IPS-20b (cell line): ENCODE data around the gene APCDD1L.

Experiments
- H3K27ac ChIP-seq: one replicate; pipeline ENCODE4 v1.5.1; 2013; ENCODE audit warnings: low read length
- H3K27me3 ChIP-seq: 2 replicates; pipeline ENCODE4 v1.6.1; 2013; ENCODE audit warnings: mild to moderate bottlenecking, low read length, inconsistent platforms; ENCODE audit not compliant: insufficient read depth
- H3K36me3 ChIP-seq: 2 replicates; pipeline ENCODE4 v1.6.1; 2013; ENCODE audit warnings: low read depth, mild to moderate bottlenecking, inconsistent platforms, low read length, moderate library complexity; ENCODE audit not compliant: insufficient read depth
- H3K4me1 ChIP-seq: 2 replicates; pipeline ENCODE4 v1.6.1; 2013; ENCODE audit warnings: mild to moderate bottlenecking, control low read depth, inconsistent platforms, low read length, moderate library complexity; ENCODE audit not compliant: insufficient read depth
- H3K4me3 ChIP-seq: 2 replicates; pipeline ENCODE4 v1.5.1; 2013; ENCODE audit warnings: mild to moderate bottlenecking, low read length, inconsistent platforms
- H3K9ac ChIP-seq: 2 replicates; pipeline ENCODE4 v1.6.1; 2013; ENCODE audit warnings: low read depth, mild to moderate bottlenecking, inconsistent platforms, low read length, moderate library complexity
- H3K9me3 ChIP-seq: 2 replicates; pipeline ENCODE4 v1.6.1; 2013; ENCODE audit warnings: mild to moderate bottlenecking, low read depth, low read length, inconsistent platforms; ENCODE audit not compliant: insufficient read depth

APCDD1L gene

DNA sequence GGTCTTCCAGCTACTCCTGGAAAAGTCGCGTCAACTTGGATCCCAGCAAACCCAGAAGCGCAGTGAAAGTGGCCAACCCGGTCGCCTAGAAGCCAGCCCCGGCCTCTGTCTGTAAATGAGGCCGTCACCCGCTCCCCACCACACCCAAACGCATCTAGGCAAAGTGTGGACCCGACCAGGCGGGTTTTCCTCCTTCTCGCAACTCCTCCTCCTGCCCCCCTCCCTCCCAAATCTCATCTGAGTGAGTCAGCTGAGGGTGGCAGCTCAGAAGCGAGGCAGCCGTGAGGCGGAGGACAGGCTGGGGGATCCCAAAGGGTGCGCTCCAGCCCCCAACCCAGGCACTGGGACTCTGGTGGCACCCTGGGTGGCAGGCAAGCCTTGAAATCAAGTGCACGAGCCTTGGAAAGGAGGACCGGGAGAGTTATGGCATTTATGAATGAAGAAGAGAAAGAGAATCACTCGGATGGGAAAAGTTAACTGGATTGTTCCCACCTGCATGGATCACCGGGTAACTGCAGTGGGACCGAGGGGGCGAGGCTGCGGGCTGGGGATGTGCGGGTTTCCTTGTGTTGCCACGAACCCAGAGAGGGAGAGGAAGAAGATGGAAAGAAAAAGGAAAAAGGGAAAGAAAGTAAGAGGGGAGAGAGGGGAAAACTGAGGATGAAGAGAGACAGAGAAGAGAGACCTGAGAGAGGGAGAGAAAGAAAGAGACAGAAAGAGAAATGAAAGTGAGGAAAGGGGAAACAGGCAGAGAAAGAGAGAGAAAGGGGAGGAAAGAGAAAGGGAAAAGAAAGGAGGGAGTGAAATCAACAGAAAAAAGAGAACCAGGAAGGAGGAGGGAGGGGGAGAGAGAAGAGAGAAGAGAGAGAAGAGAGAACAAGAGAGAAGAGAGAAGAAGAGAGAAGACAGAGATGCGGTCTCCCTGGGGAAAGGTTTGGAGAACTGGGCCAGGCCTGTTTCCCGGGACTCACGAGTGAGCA, at the start of gene APCDD1L:
TSS of gene APCDD1L (minus strand) at position 167 of the 980 bp plus-strand sequence. CDS start 692 bp downstream, outside the sequence.
- no peak within 1 kb of the TSS for H3K27ac ChIP-seq
- no peaks in the 10 kb centered on the region; the same call in 1 of the 2 replicates for H3K4me1 ChIP-seq
- peak within 1 kb of the TSS; percentile 75 for H3K4me3 ChIP-seq
- no peak within 1 kb of the TSS for H3K9ac ChIP-seq
- H3K36me3 ChIP-seq = no peaks in the 10 kb centered on the region
- H3K9me3 ChIP-seq = no peaks in the 10 kb centered on the region
- peaks cover 71% of the 10 kb centered on the region for H3K27me3 ChIP-seq

DNA sequence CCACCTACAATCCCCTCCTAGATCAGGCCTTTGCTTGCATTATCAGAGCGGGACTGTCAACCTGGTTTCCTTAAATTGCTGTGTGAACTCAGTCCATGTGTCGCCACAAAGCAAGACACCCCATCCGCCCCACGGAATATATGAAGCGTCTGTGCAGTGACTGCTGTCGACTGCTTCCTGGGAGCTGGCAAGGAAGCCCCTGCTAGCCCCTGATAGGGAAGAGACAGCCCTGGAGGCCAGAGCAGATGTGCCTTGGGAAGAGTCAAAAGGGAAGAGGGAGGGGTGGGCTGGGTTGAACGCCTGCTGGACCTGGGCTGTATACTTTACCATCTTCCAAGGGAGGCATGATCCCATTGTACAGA, 44.1 kb upstream of the APCDD1L start:
- H3K9ac ChIP-seq = no peak overlapping the region
- no peak overlapping the region for H3K27ac ChIP-seq
- H3K9me3 ChIP-seq = no peaks in the 10 kb centered on the region
- H3K4me1 ChIP-seq = no peaks in the 10 kb centered on the region
- no peaks in the 10 kb centered on the region for H3K36me3 ChIP-seq
- no peaks in the 10 kb centered on the region; the same call in 1 of the 2 replicates for H3K27me3 ChIP-seq
- no peak overlapping the region for H3K4me3 ChIP-seq

DNA sequence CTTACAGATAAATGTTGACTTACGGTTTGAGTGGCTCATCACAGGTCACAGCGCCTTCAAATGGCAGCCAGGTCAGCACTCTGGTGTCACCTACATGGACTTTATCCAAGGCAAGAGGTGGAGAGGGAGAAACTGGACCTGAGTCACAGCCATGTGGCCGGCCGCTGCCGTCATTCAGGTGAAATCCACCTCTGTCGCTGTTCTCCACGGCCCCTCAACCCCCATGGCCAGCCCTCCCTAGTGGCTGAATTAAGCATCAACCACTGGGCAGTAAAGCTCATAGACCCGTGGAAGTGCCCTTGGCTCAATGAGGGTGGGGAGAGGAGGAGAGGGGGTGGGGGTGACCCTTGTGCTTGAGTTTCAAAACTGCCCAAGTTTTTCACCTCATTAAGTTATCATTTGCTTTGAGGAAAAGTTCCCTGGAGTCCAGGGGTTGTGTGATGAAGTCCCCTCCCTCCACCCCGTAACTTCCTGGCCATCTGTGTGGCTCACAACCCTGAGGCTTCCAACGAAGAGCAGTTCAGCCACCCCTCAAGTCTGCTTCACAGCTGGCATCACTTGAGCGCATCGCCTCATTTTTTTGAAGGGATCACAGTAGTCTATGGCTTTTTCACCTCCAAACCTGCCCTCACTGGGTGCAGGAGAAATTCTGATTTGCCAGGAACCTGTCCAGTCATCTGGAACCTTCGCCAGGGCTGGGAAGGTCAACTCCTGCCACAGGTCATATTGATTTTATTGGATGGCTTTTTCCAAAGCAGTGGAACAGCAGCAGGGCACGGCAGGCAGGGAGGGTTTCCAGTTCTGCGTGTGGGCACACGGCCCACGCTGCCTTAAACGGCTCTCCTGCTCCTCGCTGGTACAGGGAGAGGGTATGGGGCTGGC, 43.5 kb upstream of the APCDD1L start:
- Histone ChIP-seq H3K27me3 (no peaks in the 10 kb centered on the region; the same call in 1 of the 2 replicates), H3K4me1 (no peaks in the 10 kb centered on the region), H3K27ac (no peak overlapping the region), H3K36me3 (no peaks in the 10 kb centered on the region), H3K9me3 (no peaks in the 10 kb centered on the region), H3K4me3 (no peak overlapping the region), H3K9ac (no peak overlapping the region)

DNA sequence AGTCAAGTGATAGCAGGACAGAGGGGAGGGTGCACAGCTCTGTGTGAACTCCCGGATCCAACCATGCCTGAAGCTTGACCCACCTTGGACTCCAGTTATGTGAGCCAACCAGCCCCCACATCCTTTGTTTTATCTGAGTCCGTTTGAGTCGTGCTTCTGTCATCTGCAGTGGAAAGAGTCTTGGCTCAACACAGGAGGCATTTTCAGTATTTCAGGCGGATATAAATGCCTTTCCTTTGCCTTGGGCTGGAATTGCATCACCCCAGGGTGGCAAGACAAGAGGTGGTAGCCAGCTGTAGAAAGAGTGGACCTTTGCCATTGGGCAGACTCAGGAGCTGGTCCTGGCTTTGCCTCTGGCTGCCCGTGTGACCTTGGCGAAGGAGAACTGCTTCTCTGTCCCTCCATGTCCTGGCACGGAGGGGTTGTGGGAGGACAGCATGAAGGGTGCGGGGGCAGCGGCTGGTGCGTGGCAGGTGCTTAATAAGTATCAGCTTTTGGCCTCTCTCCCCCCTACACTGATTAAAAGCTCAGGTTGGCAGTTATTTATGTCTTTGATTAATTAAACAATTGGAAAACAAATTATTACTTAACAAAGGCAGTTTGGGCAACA, 42.6 kb upstream of the APCDD1L start:
- H3K4me1 ChIP-seq = no peaks in the 10 kb centered on the region
- H3K27ac ChIP-seq = no peak overlapping the region
- H3K27me3 ChIP-seq = peaks cover 6% of the 10 kb centered on the region; the same call in 1 of the 2 replicates
- H3K9me3 ChIP-seq = no peaks in the 10 kb centered on the region
- no peak overlapping the region for H3K9ac ChIP-seq
- no peak overlapping the region for H3K4me3 ChIP-seq
- no peaks in the 10 kb centered on the region for H3K36me3 ChIP-seq

DNA sequence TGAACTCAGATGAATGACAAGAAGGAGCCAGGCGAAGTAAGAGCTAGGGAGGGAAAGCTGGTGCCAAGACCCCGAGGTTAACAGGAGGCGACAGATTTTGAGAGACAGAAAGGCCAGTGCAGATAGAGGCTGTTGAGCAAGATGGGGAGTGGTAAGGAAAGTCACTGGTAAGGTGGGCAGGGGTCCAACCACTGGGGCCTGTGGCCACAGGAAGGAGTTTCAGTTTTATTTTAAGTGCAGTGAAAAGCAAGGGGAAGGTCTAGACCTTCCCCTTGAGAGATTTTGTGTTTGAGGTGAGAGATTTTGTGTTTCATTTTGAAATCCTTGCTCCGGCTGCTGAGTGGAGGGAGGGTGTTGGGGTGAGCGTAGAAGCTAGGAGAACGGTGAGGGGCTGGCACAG, 41.8 kb upstream of the APCDD1L start:
- H3K36me3 ChIP-seq = no peaks in the 10 kb centered on the region
- H3K27me3 ChIP-seq = peaks cover 10% of the 10 kb centered on the region; the same call in 1 of the 2 replicates
- no peak overlapping the region for H3K4me3 ChIP-seq
- H3K9me3 ChIP-seq = no peaks in the 10 kb centered on the region
- no peak overlapping the region for H3K9ac ChIP-seq
- H3K4me1 ChIP-seq = no peaks in the 10 kb centered on the region
- H3K27ac ChIP-seq = no peak overlapping the region

DNA sequence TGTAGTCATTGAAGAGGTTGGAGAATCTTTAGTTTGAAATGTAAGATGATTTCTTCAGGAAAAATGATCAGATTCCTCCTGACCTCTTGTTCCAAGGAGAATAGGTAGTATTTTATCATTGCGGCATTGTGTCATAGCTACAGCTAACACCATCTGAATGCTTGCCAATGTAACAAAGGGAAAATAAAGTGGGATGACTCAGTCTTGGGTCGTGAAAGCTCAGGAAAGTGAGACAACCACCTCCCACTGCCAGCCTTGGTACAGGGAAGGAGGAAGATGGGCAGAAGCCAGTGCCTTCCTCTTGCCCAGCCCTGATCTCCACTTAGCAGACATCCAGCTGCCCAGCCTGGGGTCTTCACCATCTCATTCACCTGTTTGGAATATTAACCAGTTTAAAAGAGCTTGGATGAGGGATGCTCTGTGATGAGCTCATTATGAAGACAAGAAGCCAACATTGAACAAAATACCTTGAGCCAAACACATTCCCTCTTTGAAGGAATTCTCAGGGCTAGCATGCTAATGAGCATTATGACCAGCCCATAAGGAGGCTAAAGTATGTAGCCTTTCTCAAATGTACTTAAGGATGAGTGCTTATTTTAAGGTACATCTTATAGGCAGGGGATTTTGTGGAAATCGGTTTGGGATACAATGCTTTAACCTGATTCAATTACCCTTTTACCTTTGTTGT, 40.0 kb upstream of the APCDD1L start:
- Histone ChIP-seq H3K27me3 (peaks cover 10% of the 10 kb centered on the region; the same call in 1 of the 2 replicates), H3K4me1 (no peaks in the 10 kb centered on the region), H3K4me3 (no peak overlapping the region), H3K9ac (no peak overlapping the region), H3K9me3 (no peaks in the 10 kb centered on the region), H3K27ac (no peak overlapping the region), H3K36me3 (no peaks in the 10 kb centered on the region)

DNA sequence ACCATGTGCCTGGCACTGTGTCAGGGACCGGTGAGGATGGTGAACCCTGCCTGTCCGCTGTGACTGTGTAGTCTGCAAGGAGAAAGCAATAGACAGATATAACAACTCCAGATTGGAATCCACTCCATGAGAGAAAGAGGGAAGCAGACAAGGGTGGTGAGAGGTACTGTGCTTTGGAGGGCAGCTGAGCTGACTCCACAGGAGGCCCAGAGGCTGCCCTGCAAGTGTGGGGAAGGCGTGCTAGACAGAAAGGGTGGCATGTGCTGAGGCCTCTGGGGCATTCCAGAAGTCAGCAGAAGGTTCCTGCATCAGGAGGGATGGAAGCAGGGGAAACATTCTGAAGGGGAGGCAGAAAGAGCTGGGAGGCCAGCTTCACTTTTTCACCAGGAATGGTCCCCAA, 39.3 kb upstream of the APCDD1L start:
- no peak overlapping the region for H3K4me3 ChIP-seq
- no peaks in the 10 kb centered on the region for H3K9me3 ChIP-seq
- H3K9ac ChIP-seq = no peak overlapping the region
- no peaks in the 10 kb centered on the region for H3K36me3 ChIP-seq
- H3K27me3 ChIP-seq = peaks cover 10% of the 10 kb centered on the region; the same call in 1 of the 2 replicates
- H3K4me1 ChIP-seq = no peaks in the 10 kb centered on the region
- H3K27ac ChIP-seq = no peak overlapping the region

DNA sequence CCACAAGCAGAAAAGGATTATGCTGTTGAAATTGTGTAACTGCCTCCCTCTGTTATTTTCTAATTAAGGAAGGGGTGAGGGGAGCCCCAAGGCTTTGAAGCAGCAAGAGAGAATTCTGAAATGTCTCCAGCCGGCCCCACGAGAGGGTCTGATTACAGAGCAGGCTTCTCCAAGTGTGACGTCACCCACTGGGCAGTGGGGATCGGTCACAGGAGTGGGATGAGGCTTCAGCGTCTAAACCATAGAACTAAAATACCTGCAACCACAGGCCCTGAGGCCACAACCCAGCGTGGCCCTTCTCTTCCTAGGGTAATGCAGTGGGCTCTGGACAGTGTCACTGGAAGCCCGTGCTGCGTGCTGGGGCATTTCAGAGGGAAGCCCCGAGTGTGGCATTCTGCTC, 38.6 kb upstream of the APCDD1L start:
- Histone ChIP-seq H3K4me3 (no peak overlapping the region), H3K4me1 (no peaks in the 10 kb centered on the region), H3K9me3 (no peaks in the 10 kb centered on the region), H3K9ac (no peak overlapping the region), H3K36me3 (no peaks in the 10 kb centered on the region), H3K27me3 (peaks cover 10% of the 10 kb centered on the region; the same call in 1 of the 2 replicates), H3K27ac (no peak overlapping the region)

DNA sequence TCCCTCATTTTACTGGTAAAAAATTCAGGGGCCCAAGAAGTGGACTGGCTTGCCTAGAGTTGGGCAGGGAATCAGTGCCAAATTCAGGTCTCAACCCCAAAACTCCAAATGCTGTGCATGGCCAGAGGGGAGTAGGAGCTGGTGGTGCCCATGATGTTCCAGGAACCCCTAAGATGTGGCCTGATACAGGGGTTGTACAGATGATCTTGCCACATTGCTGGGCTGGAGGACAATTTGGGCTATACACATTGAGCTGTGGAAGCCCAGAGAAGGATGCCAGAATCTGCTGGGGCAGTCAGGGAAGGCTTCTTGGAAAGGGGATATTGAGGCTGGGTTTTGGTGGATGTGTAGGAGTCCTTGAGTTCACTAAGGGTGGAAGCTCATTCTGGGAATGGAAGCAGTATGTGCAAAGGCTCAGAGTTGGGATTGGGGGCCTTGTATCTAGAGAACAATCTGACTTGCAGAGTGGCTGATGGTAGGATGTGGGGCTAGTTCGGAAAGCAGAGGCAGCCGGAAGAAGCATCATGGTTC, 38.0 kb upstream of the APCDD1L start:
- H3K27ac ChIP-seq = no peak overlapping the region
- H3K4me1 ChIP-seq = no peaks in the 10 kb centered on the region
- H3K36me3 ChIP-seq = no peaks in the 10 kb centered on the region
- no peak overlapping the region for H3K4me3 ChIP-seq
- no peaks in the 10 kb centered on the region for H3K9me3 ChIP-seq
- H3K9ac ChIP-seq = no peak overlapping the region
- H3K27me3 ChIP-seq = peaks cover 10% of the 10 kb centered on the region; the same call in 1 of the 2 replicates

DNA sequence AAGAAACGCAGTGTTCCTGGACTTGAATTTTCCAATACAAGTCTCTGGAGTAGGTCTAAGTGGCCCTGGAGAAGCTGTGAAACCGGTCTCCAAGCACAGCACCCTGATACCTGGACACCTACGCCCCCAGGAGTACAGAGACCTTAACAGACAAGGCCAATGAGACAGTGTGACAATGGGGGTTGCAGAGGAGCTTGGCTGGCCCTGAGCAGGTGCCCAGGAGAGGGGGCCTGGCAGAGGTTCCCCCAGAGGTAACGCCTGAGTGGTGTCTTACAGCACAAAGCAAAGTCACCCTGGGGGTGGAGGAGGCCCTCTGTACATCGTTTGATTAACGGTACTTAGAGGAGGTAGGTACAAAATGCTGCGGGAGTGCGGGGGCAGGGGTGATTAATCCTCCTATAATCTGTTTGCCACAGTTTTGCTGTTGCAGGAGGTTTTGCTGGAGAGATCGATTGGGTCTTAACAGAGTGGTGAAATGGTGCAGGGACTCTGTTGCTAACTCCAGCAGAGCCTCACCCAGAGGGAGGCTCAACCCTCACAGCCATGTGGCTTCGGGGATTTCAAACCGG, 37.3 kb upstream of the APCDD1L start:
- Histone ChIP-seq H3K36me3 (no peaks in the 10 kb centered on the region), H3K27ac (no peak overlapping the region), H3K4me1 (no peaks in the 10 kb centered on the region)

More for the DNA sequence above, 37.3 kb upstream of the APCDD1L start:
- no peaks in the 10 kb centered on the region for H3K9me3 ChIP-seq
- H3K9ac ChIP-seq = no peak overlapping the region
- H3K4me3 ChIP-seq = no peak overlapping the region
- H3K27me3 ChIP-seq = peaks cover 10% of the 10 kb centered on the region; the same call in 1 of the 2 replicates
